GM12878 (cell line): ENCODE results near the gene SCYL1. TPM values are rescaled to one million over a fixed set of nuclear protein-coding genes. Genes with fewer than 3 reads are reported as not detected.

ENCODE experiments used
- ATAC-seq: fragments of 200-7000 bp; cut with Tn5 transposase; 3 replicates; pipeline ENCODE4 v1.9.1; 2020; ENCODE audit warnings: mild to moderate bottlenecking, moderate library complexity
- BruUV-seq: library from RNA; stranded (reverse); fragments of 400-500 nt; replicated peaks from 2 replicates; lab custom pipeline; 2021; lab: Mats Ljungman, UMichigan
- CTCF ChIA-PET: fragments of 300-600 bp; sonication (Branson Sonifier 250); formaldehyde crosslinking; extraction: SDS; loops from one replicate; lab custom pipeline; 2021; ENCODE audit warnings: inconsistent platforms; lab: Yijun Ruan, JAX
- POLR2A ChIA-PET: fragments of 350-600 bp; formaldehyde crosslinking; extraction: SDS; loops from one replicate; lab custom pipeline; 2021; ENCODE audit warnings: inconsistent platforms; lab: Charles Lee
- RAD21 ChIA-PET: fragments of 300-600 bp; sonication (Branson Sonifier 250); formaldehyde crosslinking; loops from one replicate; lab custom pipeline; 2023; ENCODE audit warnings: antibody characterized with exemption; ENCODE audit not compliant: unreplicated experiment; lab: Charles Lee
- SMC1A ChIA-PET: fragments of 300-600 bp; sonication (Branson Sonifier 250); formaldehyde crosslinking; loops from one replicate; lab custom pipeline; 2023; ENCODE audit not compliant: unreplicated experiment, uncharacterized antibody; lab: Charles Lee
- DNase-seq: peaks from one replicate; pipeline ENCODE4 v3.0.0-alpha.2; 2011; ENCODE audit warnings: low read depth, low spot score
- FAIRE-seq: peaks from 3 replicates; lab custom pipeline; 2011; peaks lifted over from hg19 to GRCh38; lab: Jason Lieb, UNC
- H2AFZ ChIP-seq: 2 replicates; pipeline ENCODE4 v1.6.0; 2011; ENCODE audit warnings: low read depth, low read length, control low read depth; ENCODE audit not compliant: control insufficient read depth
- H3K27ac ChIP-seq: 2 replicates; pipeline ENCODE4 v1.5.1; 2011; ENCODE audit warnings: control low read depth; ENCODE audit not compliant: control insufficient read depth, insufficient read depth
- H3K27me3 ChIP-seq, 2 experiments: replicated peaks in 1 of 2; 2 replicates each; pipeline versions ENCODE4 v1.6.0 to v1.6.1; 2011; ENCODE audit warnings: low read length in 1 of 2; ENCODE audit not compliant: control insufficient read depth in 2 of 2, insufficient read depth in 2 of 2
- H3K36me3 ChIP-seq, 2 experiments: 2 replicates each; pipeline ENCODE4 v1.5.1; 2011; ENCODE audit warnings: low read length in 1 of 2; ENCODE audit not compliant: control insufficient read depth in 2 of 2, insufficient read depth in 2 of 2
- H3K4me1 ChIP-seq: 2 replicates; pipeline ENCODE4 v1.6.1; 2011; ENCODE audit warnings: mild to moderate bottlenecking, low read length, moderate library complexity, mixed read lengths; ENCODE audit not compliant: control insufficient read depth, insufficient read depth
- H3K4me2 ChIP-seq: 2 replicates; pipeline ENCODE4 v1.6.0; 2011; ENCODE audit warnings: control low read depth; ENCODE audit not compliant: control insufficient read depth, insufficient read depth
- H3K4me3 ChIP-seq: fragments of 200-600 bp; sonication (generic); 2 replicates; pipeline ENCODE4 v1.5.1; 2016
- H3K79me2 ChIP-seq: 2 replicates; pipeline ENCODE4 v1.6.0; 2011; ENCODE audit warnings: low read length; ENCODE audit not compliant: control insufficient read depth, insufficient read depth
- H3K9ac ChIP-seq: 2 replicates; pipeline ENCODE4 v1.8.0; 2011; ENCODE audit warnings: low read length, control low read depth, mixed read lengths; ENCODE audit not compliant: control insufficient read depth, insufficient read depth
- H3K9me3 ChIP-seq: replicated peaks from 3 replicates; pipeline ENCODE4 v1.5.1; 2011; ENCODE audit warnings: mild to moderate bottlenecking, low read length; ENCODE audit not compliant: control insufficient read depth, insufficient read depth
- H4K20me1 ChIP-seq: 2 replicates; pipeline ENCODE4 v1.6.0; 2011; ENCODE audit not compliant: control insufficient read depth, insufficient read depth
- BRCA1 ChIP-seq: IDR thresholded peaks from 2 replicates; pipeline ENCODE4 v1.6.1; 2011; ENCODE audit warnings: low read depth, low read length, improper control_type of control experiment
- CBFB ChIP-seq: IDR thresholded peaks from 2 replicates; pipeline ENCODE4 v1.6.1; 2016; ENCODE audit warnings: antibody characterized with exemption, low read depth
- CREM ChIP-seq: IDR thresholded peaks from 2 replicates; pipeline ENCODE4 v1.6.1; 2014; ENCODE audit warnings: antibody characterized with exemption, low read depth
- GATAD2B ChIP-seq: fragments of 450-650 bp; conservative IDR thresholded peaks from 2 replicates; pipeline ENCODE4 v1.6.1; 2017; ENCODE audit warnings: low read depth, mild to moderate bottlenecking, moderate library complexity
- IKZF1 ChIP-seq: fragments of 450-650 bp; conservative IDR thresholded peaks from 2 replicates; pipeline ENCODE4 v1.6.1; 2017; ENCODE audit warnings: antibody characterized with exemption, mild to moderate bottlenecking
- KDM1A ChIP-seq: fragments of 200-600 bp; sonication (generic); IDR thresholded peaks from 2 replicates; pipeline ENCODE4 v1.6.1; 2016; ENCODE audit warnings: borderline replicate concordance
- MYB ChIP-seq: fragments of 150-350 bp; IDR thresholded peaks from 2 replicates; pipeline ENCODE4 v1.6.1; 2014; ENCODE audit warnings: mild to moderate bottlenecking, low read depth, low read length, borderline replicate concordance
- NFIC ChIP-seq: IDR thresholded peaks from 2 replicates; pipeline ENCODE4 v1.6.1; 2012; ENCODE audit warnings: low read depth, mild to moderate bottlenecking, inconsistent platforms, low read length, moderate library complexity
- SIN3A ChIP-seq: IDR thresholded peaks from 2 replicates; pipeline ENCODE4 v1.6.1; 2012; ENCODE audit warnings: low read depth, low read length, improper control_type of control experiment
- SIX5 ChIP-seq: IDR thresholded peaks from 2 replicates; pipeline ENCODE4 v1.6.1; 2011; ENCODE audit warnings: mild to moderate bottlenecking, low read depth, low read length, moderate library complexity; ENCODE audit not compliant: severe bottlenecking
- SMAD5 ChIP-seq: IDR thresholded peaks from 2 replicates; pipeline ENCODE4 v1.6.1; 2016; ENCODE audit warnings: antibody characterized with exemption, low read depth
- WRNIP1 ChIP-seq: IDR thresholded peaks from 2 replicates; pipeline ENCODE4 v1.6.1; 2011; ENCODE audit warnings: low read depth, low read length, improper control_type of control experiment, borderline replicate concordance
- ZNF217 ChIP-seq: fragments of 450-650 bp; IDR thresholded peaks from 2 replicates; pipeline ENCODE4 v1.6.1; 2017; ENCODE audit warnings: antibody characterized with exemption, mild to moderate bottlenecking
- WGBS: methylation state at CpG from one replicate; pipeline ENCODE4 v1.1.6; 2016; ENCODE audit warnings: low lambda C conversion rate; ENCODE audit not compliant: insufficient replicate concordance, insufficient coverage; ENCODE audit errors: missing lambda C conversion rate; 5-methylcytosine and 5-hydroxymethylcytosine counted together
- in situ Hi-C: fragments of 300-500 bp; cut with MboI; formaldehyde crosslinking; loops from 9 replicates; pipeline ENCODE4 v1.14.3; 2018; ENCODE audit warnings: mixed read lengths
- intact Hi-C: fragments of 100-400 bp; cut with micrococcal nuclease; formaldehyde crosslinking; loops from one replicate; pipeline ENCODE4 v1.14.2; 2022; ENCODE audit not compliant: unreplicated experiment
- polyA plus RNA-seq, 11 experiments: library from polyadenylated mRNA; depleted of rRNA in 4 of 11; unstranded in 6 of 11; stranded (reverse) in 5 of 11; fragments of >200 nt; fragmentation: Nextera tagmentation in 4 of 11; fragmentation: Illumina TruSeq in 1 of 11; extraction: Ambion mirVana in 4 of 11; extraction: Trizol in 1 of 11; gene quantifications; 1 replicate in 1 of 11; 2 replicates in 10 of 11; pipeline versions ENCODE4 v1.2.1 to v1.2.3, GENCODE V29; 2011 to 2016; ENCODE audit warnings: inconsistent platforms in 2 of 11, missing spikeins in 2 of 11, low read depth in 1 of 11
- total RNA-seq, 4 experiments: library from RNA; depleted of rRNA in 3 of 4; stranded (reverse); fragments of >200 nt in 3 of 4; fragmentation: Illumina TruSeq in 1 of 4; extraction: Trizol in 1 of 4; gene quantifications; 2 replicates each; pipeline versions ENCODE4 v1.2.1 to v1.2.3, GENCODE V29; 2013 to 2021
- TF ChIP-seq, protein P1 (sequence below): fragments of 450-650 bp; formaldehyde crosslinking; IDR thresholded peaks from 2 replicates; pipeline ENCODE4 v1.5.0; 2022; ENCODE audit warnings: mild to moderate bottlenecking, missing genetic modification characterization

Gene SCYL1
- total and polyA plus RNA-seq, 10 of the 15 experiments (the other 5 are each of a cell fraction or from before 2014, with no cell fraction given): 0.80 to 82.7 (median 51.2) TPM

DNA sequence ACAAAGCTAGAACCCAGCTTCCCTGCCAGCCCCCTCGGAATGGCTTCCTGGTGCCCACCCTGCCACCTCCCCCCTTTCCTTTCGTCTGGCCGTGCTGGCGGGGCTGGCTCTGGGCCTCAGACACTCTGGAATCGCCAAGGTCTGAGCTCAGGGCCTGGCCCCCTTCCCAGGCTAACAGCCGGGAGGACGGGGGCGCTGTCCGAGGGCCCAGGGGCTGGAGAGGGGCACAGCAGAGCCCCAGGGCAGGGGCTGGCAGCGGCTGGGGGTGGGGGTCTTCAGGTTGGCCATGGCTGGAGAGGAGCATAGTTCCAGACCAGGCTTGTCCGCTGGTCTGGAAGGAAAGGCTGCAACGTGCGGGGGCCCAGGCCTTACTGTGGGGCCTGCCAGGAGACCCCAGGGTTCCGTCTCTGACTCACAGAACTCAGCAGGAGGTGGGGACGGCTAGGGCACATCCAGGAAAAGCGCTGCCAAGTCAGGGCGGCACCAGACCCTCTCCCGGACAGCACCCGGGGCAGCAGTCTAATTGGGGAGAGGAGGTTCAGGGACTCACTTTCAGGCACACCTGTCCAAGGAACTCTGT, 34.1 kb downstream of the SCYL1 start:
- ChIA-PET RAD21 (interaction anchor here (1.1 kb wide), 1 partner anchor 11 kb away, joined by 3 read pairs; the partner anchor contains the start of gene ZNRD2), POLR2A (interaction anchor here (1.1 kb wide), 1 partner anchor 12 kb away, joined by 3 read pairs; the partner anchor contains the start of gene ZNRD2), CTCF (interaction anchor here (1.2 to 2.0 kb wide), 2 partner anchors 17 to 19 kb away, joined by 3 to 6 read pairs; no protein-coding TSS in a partner anchor), SMC1A (no interaction called here)
- intact Hi-C loops (no loop called here), in situ Hi-C loops (no loop called here)
- TF ChIP-seq NFIC (no peak), KDM1A (no peak)
- 70% methylated on average over 17 of the region's 19 CpGs for WGBS
- no peak overlapping the region for H3K4me2 ChIP-seq
- no peak overlapping the region for H3K9ac ChIP-seq
- H4K20me1 ChIP-seq: no peaks in the 10 kb centered on the region
- H3K9me3 ChIP-seq: no peaks in the 10 kb centered on the region
- no peak overlapping the region for H3K4me3 ChIP-seq
- no peak for DNase-seq
- no peak overlapping the region for H3K27ac ChIP-seq
- no peaks in the 10 kb centered on the region for H3K79me2 ChIP-seq
- ATAC-seq: no peak
- no peak overlapping the region; the same call in 1 of the 2 replicates for H2AFZ ChIP-seq
- FAIRE-seq: no peak
- H3K27me3 ChIP-seq: no peaks in the 10 kb centered on the region; a peak in 2 of 4 replicates
- H3K36me3 ChIP-seq: no peaks in the 10 kb centered on the region
- no TSS peak for BruUV-seq
- no peaks in the 10 kb centered on the region for H3K4me1 ChIP-seq

DNA sequence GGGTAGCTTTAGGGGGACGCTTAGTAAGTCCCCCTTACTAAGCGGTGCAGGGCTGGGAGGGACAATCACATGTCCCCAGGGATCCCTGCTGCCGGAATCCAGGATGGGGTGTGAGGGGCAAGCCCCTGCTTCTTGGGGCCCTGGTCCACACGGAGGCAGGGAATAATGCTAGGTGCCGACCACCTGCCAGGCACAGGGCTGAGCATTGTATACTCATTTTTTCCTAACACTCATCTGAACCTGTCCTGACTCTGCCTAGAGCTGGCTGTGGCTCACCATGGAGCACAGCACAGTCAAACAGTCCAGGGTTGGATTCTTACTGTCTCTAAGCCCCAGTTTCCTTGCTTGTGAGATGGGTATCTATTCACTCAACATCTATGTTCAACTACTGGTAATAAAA, 34.7 kb downstream of the SCYL1 start:
- no peaks in the 10 kb centered on the region for H3K36me3 ChIP-seq
- H3K4me3 ChIP-seq: no peak overlapping the region
- H3K9me3 ChIP-seq: no peaks in the 10 kb centered on the region
- ChIA-PET SMC1A (no interaction called here), POLR2A (interaction anchor here (0.6 to 1.1 kb wide), 3 partner anchors 11 to 48 kb away, joined by 3 to 4 read pairs (median 3); partner anchors contain the start of gene ZNRD2), CTCF (interaction anchor here (0.7 to 2.0 kb wide), 3 partner anchors 18 to 34 kb away, joined by 3 to 6 read pairs (median 3); no protein-coding TSS in a partner anchor), RAD21 (interaction anchor here (1.1 kb wide), 1 partner anchor 11 kb away, joined by 3 read pairs; the partner anchor contains the start of gene ZNRD2)
- ATAC-seq (no peak), DNase-seq (no peak), FAIRE-seq (no peak)
- H3K79me2 ChIP-seq: no peaks in the 10 kb centered on the region
- 67% methylated on average over 5 of the region's 5 CpGs for WGBS
- H3K4me1 ChIP-seq: no peaks in the 10 kb centered on the region
- no peak overlapping the region for H3K4me2 ChIP-seq
- no peaks in the 10 kb centered on the region; a peak in 2 of 4 replicates for H3K27me3 ChIP-seq
- no peaks in the 10 kb centered on the region for H4K20me1 ChIP-seq
- BruUV-seq: no TSS peak
- no peak overlapping the region for H2AFZ ChIP-seq
- H3K9ac ChIP-seq: no peak overlapping the region
- in situ Hi-C loops: no loop called here
- no peak overlapping the region for H3K27ac ChIP-seq
- intact Hi-C loops: no loop called here
- TF ChIP-seq MYB: no peak
- TF ChIP-seq BRCA1: no peak
- no peak for TF ChIP-seq IKZF1
- TF ChIP-seq WRNIP1: no peak
- TF ChIP-seq, protein P1, sequence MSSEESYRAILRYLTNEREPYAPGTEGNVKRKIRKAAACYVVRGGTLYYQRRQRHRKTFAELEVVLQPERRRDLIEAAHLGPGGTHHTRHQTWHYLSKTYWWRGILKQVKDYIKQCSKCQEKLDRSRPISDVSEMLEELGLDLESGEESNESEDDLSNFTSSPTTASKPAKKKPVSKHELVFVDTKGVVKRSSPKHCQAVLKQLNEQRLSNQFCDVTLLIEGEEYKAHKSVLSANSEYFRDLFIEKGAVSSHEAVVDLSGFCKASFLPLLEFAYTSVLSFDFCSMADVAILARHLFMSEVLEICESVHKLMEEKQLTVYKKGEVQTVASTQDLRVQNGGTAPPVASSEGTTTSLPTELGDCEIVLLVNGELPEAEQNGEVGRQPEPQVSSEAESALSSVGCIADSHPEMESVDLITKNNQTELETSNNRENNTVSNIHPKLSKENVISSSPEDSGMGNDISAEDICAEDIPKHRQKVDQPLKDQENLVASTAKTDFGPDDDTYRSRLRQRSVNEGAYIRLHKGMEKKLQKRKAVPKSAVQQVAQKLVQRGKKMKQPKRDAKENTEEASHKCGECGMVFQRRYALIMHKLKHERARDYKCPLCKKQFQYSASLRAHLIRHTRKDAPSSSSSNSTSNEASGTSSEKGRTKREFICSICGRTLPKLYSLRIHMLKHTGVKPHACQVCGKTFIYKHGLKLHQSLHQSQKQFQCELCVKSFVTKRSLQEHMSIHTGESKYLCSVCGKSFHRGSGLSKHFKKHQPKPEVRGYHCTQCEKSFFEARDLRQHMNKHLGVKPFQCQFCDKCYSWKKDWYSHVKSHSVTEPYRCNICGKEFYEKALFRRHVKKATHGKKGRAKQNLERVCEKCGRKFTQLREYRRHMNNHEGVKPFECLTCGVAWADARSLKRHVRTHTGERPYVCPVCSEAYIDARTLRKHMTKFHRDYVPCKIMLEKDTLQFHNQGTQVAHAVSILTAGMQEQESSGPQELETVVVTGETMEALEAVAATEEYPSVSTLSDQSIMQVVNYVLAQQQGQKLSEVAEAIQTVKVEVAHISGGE (CRISPR knock-in tag): no peak
- no peak for TF ChIP-seq ZNF217
- no peak for TF ChIP-seq SIX5
- no peak for TF ChIP-seq CBFB
- no peak for TF ChIP-seq CREM
- TF ChIP-seq SMAD5: no peak
- no peak for TF ChIP-seq GATAD2B
- TF ChIP-seq SIN3A: no peak
